ENCODE data around the gene PTPRCAP.

- TF ChIP-seq CTCF (IDR thresholded peaks at IDR 0.05; ENCODE audit: insufficient read depth, low read length) (no peak), POLR2AphosphoS5 (IDR thresholded peaks at IDR 0.05; ENCODE audit: low read depth) (peak; percentile 14; the same call in 1 of the 2 replicates)
Measured at GRCh38 chr11:67440229-67441097, 3.0 kb upstream of the PTPRCAP start.

Measured in HL-60 (cell line).